ENCODE results near the gene OBSL1.

DNA sequence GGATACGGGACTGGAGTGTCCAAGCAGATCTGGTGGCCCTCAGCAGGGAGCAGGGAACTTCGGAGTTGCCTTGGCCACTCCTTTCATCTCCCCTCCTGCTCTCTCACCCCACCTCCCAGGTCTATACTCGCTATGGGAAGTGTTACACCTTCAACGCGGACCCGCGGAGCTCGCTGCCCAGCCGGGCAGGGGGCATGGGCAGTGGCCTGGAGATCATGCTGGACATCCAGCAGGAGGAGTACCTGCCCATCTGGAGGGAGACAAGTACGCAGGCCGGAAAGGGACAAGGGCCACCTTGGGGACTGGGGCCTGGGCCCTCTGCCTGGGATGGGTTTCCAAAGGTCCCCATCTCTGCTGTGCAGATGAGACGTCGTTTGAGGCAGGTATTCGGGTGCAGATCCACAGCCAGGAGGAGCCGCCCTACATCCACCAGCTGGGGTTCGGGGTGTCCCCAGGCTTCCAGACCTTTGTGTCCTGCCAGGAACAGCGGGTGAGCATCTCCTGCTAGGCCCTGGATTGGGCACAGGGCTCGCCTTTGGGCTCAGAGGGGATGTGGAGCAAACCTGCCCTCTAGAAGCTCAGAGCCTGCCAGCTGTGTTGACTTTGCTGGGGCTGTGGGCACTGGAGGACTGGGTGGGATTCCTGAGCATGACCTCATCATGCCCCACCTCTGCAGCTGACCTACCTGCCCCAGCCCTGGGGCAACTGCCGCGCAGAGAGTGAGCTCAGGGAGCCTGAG, 39.5 kb downstream of the OBSL1 start:
- TF ChIP-seq POLR2A (IDR thresholded peaks at IDR 0.05; ENCODE audit: low read depth): no peak
- TF ChIP-seq EP300 (IDR thresholded peaks at IDR 0.05): no peak
- TF ChIP-seq, protein P1, sequence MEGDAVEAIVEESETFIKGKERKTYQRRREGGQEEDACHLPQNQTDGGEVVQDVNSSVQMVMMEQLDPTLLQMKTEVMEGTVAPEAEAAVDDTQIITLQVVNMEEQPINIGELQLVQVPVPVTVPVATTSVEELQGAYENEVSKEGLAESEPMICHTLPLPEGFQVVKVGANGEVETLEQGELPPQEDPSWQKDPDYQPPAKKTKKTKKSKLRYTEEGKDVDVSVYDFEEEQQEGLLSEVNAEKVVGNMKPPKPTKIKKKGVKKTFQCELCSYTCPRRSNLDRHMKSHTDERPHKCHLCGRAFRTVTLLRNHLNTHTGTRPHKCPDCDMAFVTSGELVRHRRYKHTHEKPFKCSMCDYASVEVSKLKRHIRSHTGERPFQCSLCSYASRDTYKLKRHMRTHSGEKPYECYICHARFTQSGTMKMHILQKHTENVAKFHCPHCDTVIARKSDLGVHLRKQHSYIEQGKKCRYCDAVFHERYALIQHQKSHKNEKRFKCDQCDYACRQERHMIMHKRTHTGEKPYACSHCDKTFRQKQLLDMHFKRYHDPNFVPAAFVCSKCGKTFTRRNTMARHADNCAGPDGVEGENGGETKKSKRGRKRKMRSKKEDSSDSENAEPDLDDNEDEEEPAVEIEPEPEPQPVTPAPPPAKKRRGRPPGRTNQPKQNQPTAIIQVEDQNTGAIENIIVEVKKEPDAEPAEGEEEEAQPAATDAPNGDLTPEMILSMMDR (IDR thresholded peaks at IDR 0.05): no peak
- no peak for TF ChIP-seq POLR2AphosphoS5 (IDR thresholded peaks at IDR 0.05)
